ENCODE results near the gene ATL2. TPM values are rescaled to one million over a fixed set of nuclear protein-coding genes. Genes with fewer than 3 reads are reported as not detected.

The ATL2 gene
- total and polyA plus RNA-seq, 2 experiments from 2014 or later, result 28.0 to 72.4 TPM

GRCh38 chr2:38245114-38245641 lies 131.9 kb downstream of the ATL2 start:
- H2AFZ ChIP-seq, result no peak overlapping the region

GRCh38 chr2:38244301-38244700 lies 132.8 kb downstream of the ATL2 start:
- Histone ChIP-seq H3K4me1 (ENCODE audit: insufficient read depth) (no peaks in the 10 kb centered on the region), H4K20me1 (ENCODE audit: insufficient read depth, poor library complexity, severe bottlenecking) (no peaks in the 10 kb centered on the region), H3K9me3 (ENCODE audit: low read depth) (no peaks in the 10 kb centered on the region), H3K27me3 (no peaks in the 10 kb centered on the region), H3K36me3 (replicated peaks; ENCODE audit: insufficient read depth, low read depth) (no peaks in the 10 kb centered on the region), H3K4me3 (no peak overlapping the region), H3K79me2 (no peaks in the 10 kb centered on the region), H3K27ac (no peak overlapping the region), H3K9me2 (replicated peaks; ENCODE audit: insufficient read depth) (no peaks in the 10 kb centered on the region), H2AFZ (no peak overlapping the region), H3K4me2 (no peak overlapping the region)
- DNase-seq (ENCODE audit: low spot score), result no peak
- WGBS (ENCODE audit: low lambda C conversion rate, missing lambda C conversion rate), result 89% methylated on average over 8 of the region's 8 CpGs
- no peak for TF ChIP-seq EZH2 (IDR thresholded peaks at IDR 0.05; ENCODE audit: borderline replicate concordance)
- TF ChIP-seq EZH2phosphoT487 (IDR thresholded peaks at IDR 0.05; ENCODE audit: low read depth, severe bottlenecking, unreplicated experiment), result no peak
- no peak for TF ChIP-seq CTCF (IDR thresholded peaks at IDR 0.05; ENCODE audit: poor library complexity)

More at GRCh38 chr2:38245114-38245641, 131.9 kb downstream of the ATL2 start:
- TF ChIP-seq CTCF (IDR thresholded peaks at IDR 0.05; ENCODE audit: poor library complexity), result no peak
- TF ChIP-seq EZH2phosphoT487 (IDR thresholded peaks at IDR 0.05; ENCODE audit: low read depth, severe bottlenecking, unreplicated experiment), result no peak
- no peak for TF ChIP-seq EZH2 (IDR thresholded peaks at IDR 0.05; ENCODE audit: borderline replicate concordance)
- 83% methylated on average over 5 of the region's 5 CpGs for WGBS (ENCODE audit: low lambda C conversion rate, missing lambda C conversion rate)
- no peak for DNase-seq (ENCODE audit: low spot score)
- Histone ChIP-seq H3K27ac (no peak overlapping the region), H3K36me3 (replicated peaks; ENCODE audit: insufficient read depth, low read depth) (no peaks in the 10 kb centered on the region), H3K4me3 (no peak overlapping the region), H3K9me3 (ENCODE audit: low read depth) (no peaks in the 10 kb centered on the region), H3K4me2 (no peak overlapping the region), H3K4me1 (ENCODE audit: insufficient read depth) (no peaks in the 10 kb centered on the region), H3K79me2 (no peaks in the 10 kb centered on the region), H3K27me3 (no peaks in the 10 kb centered on the region), H4K20me1 (ENCODE audit: insufficient read depth, poor library complexity, severe bottlenecking) (no peaks in the 10 kb centered on the region), H3K9me2 (replicated peaks; ENCODE audit: insufficient read depth) (no peaks in the 10 kb centered on the region)

Other genes starting within 250 kb of the ATL2 start
- gene HNRNPLL, start 225.7 kb upstream of the ATL2 start, total RNA-seq, result 38.7 and 55.7 TPM in 2 replicates
- gene HNRNPLL, start 225.7 kb upstream of the ATL2 start, polyA plus RNA-seq, result 37.6 and 55.5 TPM in 2 replicates

Measured in hepatocyte (in vitro differentiated cells).